H1 (cell line): Measurements from ENCODE around the gene MEDAG. TPM values are rescaled to one million over a fixed set of nuclear protein-coding genes. Genes with fewer than 3 reads are reported as not detected.

Experiments
- CTCF ChIA-PET: fragments of 300-600 bp; sonication (Branson Sonifier 250); formaldehyde crosslinking; loops from one replicate; lab custom pipeline; 2021; ENCODE audit not compliant: partially characterized antibody; lab: Charles Lee
- POLR2A ChIA-PET: fragments of 300-600 bp; sonication (Branson Sonifier 250); formaldehyde crosslinking; loops from one replicate; lab custom pipeline; 2021; ENCODE audit warnings: inconsistent platforms; ENCODE audit not compliant: partially characterized antibody; lab: Charles Lee
- DNase-seq, 2 experiments: peaks; one replicate each; pipeline versions ENCODE4 v3.0.0 to v3.0.0-alpha.2; 2010 to 2022; ENCODE audit warnings: low spot score in 2 of 2, low read depth in 1 of 2, mixed read lengths in 1 of 2
- FAIRE-seq: peaks from 2 replicates; lab custom pipeline; 2011; peaks lifted over from hg19 to GRCh38; lab: Jason Lieb, UNC
- H2AFZ ChIP-seq: 2 replicates; pipeline ENCODE4 v1.8.1; 2012; ENCODE audit warnings: low read length, inconsistent platforms
- H2AK5ac ChIP-seq: 2 replicates; pipeline ENCODE4 v1.6.1; 2013; ENCODE audit warnings: low read depth, low read length
- H2BK120ac ChIP-seq: replicated peaks from 2 replicates; pipeline ENCODE3; 2013; ENCODE audit warnings: low read depth, low read length, inconsistent platforms
- H2BK12ac ChIP-seq: 2 replicates; pipeline ENCODE4 v1.6.1; 2013; ENCODE audit warnings: low read depth, low read length
- H2BK15ac ChIP-seq: 2 replicates; pipeline ENCODE4 v1.6.1; 2013; ENCODE audit warnings: low read length
- H2BK20ac ChIP-seq: 2 replicates; pipeline ENCODE4 v1.6.1; 2013; ENCODE audit warnings: low read length
- H2BK5ac ChIP-seq: 2 replicates; pipeline ENCODE4 v1.6.1; 2013; ENCODE audit warnings: low read depth, low read length
- H3K14ac ChIP-seq: 2 replicates; pipeline ENCODE4 v1.6.1; 2013; ENCODE audit warnings: inconsistent platforms; ENCODE audit not compliant: insufficient read length
- H3K18ac ChIP-seq: 2 replicates; pipeline ENCODE4 v1.6.1; 2013; ENCODE audit warnings: low read length; ENCODE audit errors: extremely low read depth
- H3K23ac ChIP-seq: 2 replicates; pipeline ENCODE4 v1.6.1; 2013; ENCODE audit warnings: inconsistent platforms; ENCODE audit not compliant: insufficient read length
- H3K23me2 ChIP-seq: 2 replicates; pipeline ENCODE4 v1.6.1; 2013; ENCODE audit warnings: low read depth, low read length
- H3K27ac ChIP-seq: 2 replicates; pipeline ENCODE4 v1.6.1; 2011; ENCODE audit warnings: low read depth, low read length, inconsistent platforms
- H3K27me3 ChIP-seq, 4 experiments: replicated peaks in 1 of 4; 1 replicate in 1 of 4; 2 replicates in 3 of 4; pipeline versions ENCODE4 v1.6.1 to v1.8.1; 2011 to 2013; ENCODE audit warnings: low read length in 3 of 4, mild to moderate bottlenecking in 3 of 4, inconsistent platforms in 2 of 4, mixed read lengths in 2 of 4, moderate library complexity in 1 of 4; ENCODE audit not compliant: control insufficient read depth in 3 of 4, insufficient read depth in 3 of 4; ENCODE audit errors: extremely low read depth in 1 of 4
- H3K36me3 ChIP-seq, 4 experiments: 2 replicates each; pipeline versions ENCODE4 v1.6.1 to v1.8.1; 2011 to 2013; ENCODE audit warnings: mild to moderate bottlenecking in 4 of 4, low read length in 3 of 4, moderate library complexity in 2 of 4, control low read depth in 1 of 4, inconsistent platforms in 1 of 4; ENCODE audit not compliant: insufficient read depth in 4 of 4, control insufficient read depth in 2 of 4
- H3K4ac ChIP-seq: replicated peaks from 2 replicates; pipeline ENCODE3; 2013; ENCODE audit warnings: low read length, low read depth, mixed read lengths, inconsistent platforms; ENCODE audit not compliant: insufficient read length
- H3K4me1 ChIP-seq, 4 experiments: replicated peaks in 1 of 4; 1 replicate in 1 of 4; 2 replicates in 3 of 4; pipeline versions ENCODE4 v1.6.1 to v1.8.1; 2011 to 2013; ENCODE audit warnings: low read length in 3 of 4, inconsistent platforms in 2 of 4, mixed read lengths in 1 of 4; ENCODE audit not compliant: insufficient read depth in 4 of 4, control insufficient read depth in 3 of 4
- H3K4me2 ChIP-seq, 2 experiments: 2 replicates each; pipeline versions ENCODE4 v1.6.1 to v1.8.1; 2011 to 2013; ENCODE audit warnings: low read depth in 2 of 2, low read length in 2 of 2, control low read depth in 1 of 2, inconsistent platforms in 1 of 2, mild to moderate bottlenecking in 1 of 2; ENCODE audit not compliant: insufficient read depth in 1 of 2
- H3K4me3 ChIP-seq, 4 experiments: fragments of 200-600, 300-600 bp in 1 of 4; sonication (generic), shearing (Covaris generic), sonication (Bioruptor Twin) in 1 of 4; 2 replicates each; pipeline versions ENCODE4 v1.5.1 to v1.8.1; 2011 to 2016; ENCODE audit warnings: low read length in 4 of 4, low read depth in 3 of 4, control low read depth in 2 of 4, inconsistent platforms in 2 of 4, mild to moderate bottlenecking in 2 of 4, mixed read lengths in 1 of 4, moderate library complexity in 1 of 4; ENCODE audit not compliant: insufficient read depth in 2 of 4; ENCODE audit errors: extremely low read depth in 1 of 4
- H3K56ac ChIP-seq: replicated peaks from 2 replicates; pipeline ENCODE3; 2013; ENCODE audit warnings: low read depth, mild to moderate bottlenecking, mixed read lengths, low read length, inconsistent platforms; ENCODE audit not compliant: insufficient read length
- H3K79me1 ChIP-seq: 2 replicates; pipeline ENCODE4 v1.6.1; 2013; ENCODE audit warnings: low read depth, low read length, control low read depth
- H3K79me2 ChIP-seq, 2 experiments: 2 replicates each; pipeline versions ENCODE4 v1.6.1 to v1.8.1; 2012 to 2013; ENCODE audit warnings: low read length in 2 of 2, mild to moderate bottlenecking in 2 of 2, inconsistent platforms in 1 of 2; ENCODE audit not compliant: insufficient read depth in 2 of 2, control insufficient read depth in 1 of 2
- H3K9ac ChIP-seq, 4 experiments: replicated peaks in 1 of 4; 1 replicate in 1 of 4; 2 replicates in 3 of 4; pipeline versions ENCODE4 v1.6.1 to v1.8.1; 2011 to 2013; ENCODE audit warnings: low read depth in 3 of 4, low read length in 3 of 4, control low read depth in 2 of 4, mild to moderate bottlenecking in 2 of 4, moderate library complexity in 2 of 4, inconsistent platforms in 1 of 4; ENCODE audit errors: extremely low read depth in 1 of 4
- H3K9me3 ChIP-seq, 2 experiments: 2 replicates each; pipeline versions ENCODE4 v1.6.1 to v1.8.1; 2012 to 2013; ENCODE audit warnings: mild to moderate bottlenecking in 2 of 2, moderate library complexity in 2 of 2, control low read depth in 1 of 2, inconsistent platforms in 1 of 2, low read depth in 1 of 2, low read length in 1 of 2, mixed read lengths in 1 of 2; ENCODE audit not compliant: insufficient read depth in 2 of 2
- H4K20me1 ChIP-seq, 2 experiments: replicated peaks in 1 of 2; 2 replicates each; pipeline versions ENCODE3 to v1.8.1; 2011 to 2013; ENCODE audit warnings: inconsistent platforms in 2 of 2, low read length in 2 of 2, mild to moderate bottlenecking in 1 of 2; ENCODE audit not compliant: insufficient read depth in 2 of 2, control insufficient read depth in 1 of 2
- H4K5ac ChIP-seq: 2 replicates; pipeline ENCODE4 v1.6.1; 2013; ENCODE audit warnings: low read length, low read depth, mixed read lengths, inconsistent platforms; ENCODE audit not compliant: insufficient read length
- H4K8ac ChIP-seq: 2 replicates; pipeline ENCODE4 v1.8.0; 2013; ENCODE audit warnings: mild to moderate bottlenecking, moderate library complexity, low read length, inconsistent platforms; ENCODE audit not compliant: insufficient read depth; ENCODE audit errors: extremely low read depth
- H4K91ac ChIP-seq: replicated peaks from 2 replicates; pipeline ENCODE3; 2013; ENCODE audit warnings: low read length, mixed read lengths, inconsistent platforms; ENCODE audit not compliant: insufficient read length
- ASH2L ChIP-seq: fragments of 200-600, 300-600 bp; sonication (generic); IDR thresholded peaks from one replicate; pipeline ENCODE4 v1.7.1; 2017; ENCODE audit warnings: low read length
- CBX8 ChIP-seq: fragments of 300-800, 300-1000 bp; sonication (generic); IDR thresholded peaks from 2 replicates; pipeline ENCODE4 v1.7.1; 2016; ENCODE audit warnings: low read depth, low read length, borderline replicate concordance
- CHD2 ChIP-seq: IDR thresholded peaks from 2 replicates; pipeline ENCODE4 v1.6.1; 2012; ENCODE audit warnings: low read length, improper control_type of control experiment
- CTCF ChIP-seq, 3 experiments: IDR thresholded peaks; 1 replicate in 2 of 3; 2 replicates in 1 of 3; pipeline versions ENCODE4 v1.5.1 to v1.6.1; 2011; ENCODE audit warnings: low read length in 3 of 3, mild to moderate bottlenecking in 3 of 3, inconsistent platforms in 2 of 3, low read depth in 1 of 3, moderate library complexity in 1 of 3; ENCODE audit not compliant: insufficient read depth in 1 of 3; ENCODE audit errors: control extremely low read depth in 1 of 3
- FOSL1 ChIP-seq: IDR thresholded peaks from 2 replicates; pipeline ENCODE4 v1.6.1; 2011; ENCODE audit warnings: mild to moderate bottlenecking, low read depth, low read length, moderate library complexity; ENCODE audit not compliant: insufficient read depth
- JUN ChIP-seq: IDR thresholded peaks from 2 replicates; pipeline ENCODE4 v1.6.1; 2011; ENCODE audit warnings: low read depth, mild to moderate bottlenecking, improper control_type of control experiment, low read length
- SIN3A ChIP-seq, 2 experiments: IDR thresholded peaks in 1 of 2; conservative IDR thresholded peaks in 1 of 2; 2 replicates each; pipeline ENCODE4 v1.6.1; 2011 to 2012; ENCODE audit warnings: low read length in 2 of 2, improper control_type of control experiment in 1 of 2, low read depth in 1 of 2, mild to moderate bottlenecking in 1 of 2
- SP4 ChIP-seq: IDR thresholded peaks from 2 replicates; pipeline ENCODE4 v1.6.1; 2012; ENCODE audit warnings: low read length, inconsistent platforms
- TCF12 ChIP-seq: IDR thresholded peaks from 2 replicates; pipeline ENCODE4 v1.6.1; 2011; ENCODE audit warnings: low read depth, mild to moderate bottlenecking, low read length
- WGBS, 2 experiments: shearing (Covaris generic) in 1 of 2; methylation state at CpG; one replicate each; pipeline versions ENCODE4 v1.1.6 to v1.1.7; 2013 to 2015; ENCODE audit warnings: low lambda C conversion rate in 2 of 2, mixed read lengths in 2 of 2, inconsistent platforms in 1 of 2, low coverage in 1 of 2, missing lambda C conversion rate in 1 of 2; ENCODE audit not compliant: insufficient replicate concordance in 2 of 2, insufficient coverage in 1 of 2, insufficient read length in 1 of 2; ENCODE audit errors: extremely low coverage in 1 of 2, missing lambda C conversion rate in 1 of 2; 5-methylcytosine and 5-hydroxymethylcytosine counted together
- polyA plus RNA-seq, 7 experiments: library from polyadenylated mRNA; depleted of rRNA in 3 of 7; stranded (reverse) in 5 of 7; unstranded in 2 of 7; fragments of >200 nt in 5 of 7; fragments of 200-250 nt in 2 of 7; gene quantifications; 1 replicate in 5 of 7; 2 replicates in 1 of 7; 4 replicates in 1 of 7; pipeline versions ENCODE4 v1.2.1 to v1.2.3, GENCODE V29; 2011 to 2013; ENCODE audit warnings: missing spikeins in 2 of 7, mixed read lengths in 2 of 7
- total RNA-seq: library from RNA; stranded (reverse); fragmentation: NEBNext Ultra II Directional; extraction: Animal tissue kit (Norgen Biotek cat#: 25700); gene quantifications from 2 replicates; pipeline ENCODE4 v1.2.1, GENCODE V29; 2021

MEDAG gene
- total and polyA plus RNA-seq, 2 of the 8 experiments (the other 6 are each of a cell fraction or from before 2014, with no cell fraction given): 2.1 to 3.1 TPM

GRCh38 chr13:30880151-30880855 is 25.8 kb upstream of the MEDAG start:
- Histone ChIP-seq H2BK15ac (no peak overlapping the region), H2BK12ac (no peak overlapping the region), H4K8ac (no peak overlapping the region), H3K4me1 (peaks cover 0 to 4% (median 0%) of the 10 kb centered on the region in 4 experiments; a peak in 1 of 7 replicates), H2AFZ (no peak overlapping the region), H2AK5ac (no peak overlapping the region), H3K27ac (no peak overlapping the region), H3K23me2 (no peaks in the 10 kb centered on the region), H3K9ac (no peak overlapping the region), H4K91ac (no peak overlapping the region), H4K20me1 (no peaks in the 10 kb centered on the region), H3K79me1 (no peaks in the 10 kb centered on the region), H3K18ac (no peak overlapping the region), H3K79me2 (no peaks in the 10 kb centered on the region), H3K56ac (no peak overlapping the region), H3K36me3 (peaks cover 0 to 5% (median 3%) of the 10 kb centered on the region in 4 experiments; a peak in 2 of 8 replicates), H2BK120ac (no peak overlapping the region), H3K4me3 (no peak overlapping the region), H2BK5ac (no peak overlapping the region), H3K14ac (no peak overlapping the region), H3K4me2 (no peak overlapping the region), H3K23ac (no peak overlapping the region), H2BK20ac (no peak overlapping the region), H4K5ac (no peak overlapping the region), H3K9me3 (no peaks in the 10 kb centered on the region), H3K4ac (no peak overlapping the region), H3K27me3 (no peaks in the 10 kb centered on the region)
- POLR2A ChIA-PET: no interaction called here
- WGBS, 2 experiments: 71% methylated on average over 2 of the region's 2 CpGs; no CpG with 5 or more reads in 1 of the 2 experiments
- CTCF ChIA-PET: interaction anchor here (0.9 to 2.4 kb wide), 7 partner anchors 10 to 29 kb away, joined by 3 to 11 read pairs (median 4); no protein-coding TSS in a partner anchor
- no peak for DNase-seq
- FAIRE-seq: no peak
- TF ChIP-seq TCF12 (no peak), ASH2L (no peak), CBX8 (no peak), SIN3A (conservative IDR thresholded peaks at IDR 0.05 in 1 of 2, IDR thresholded peaks at IDR 0.05 in 1 of 2; ENCODE audit: low read depth in 1 of 2, low read length in 2 of 2) (no peak), CTCF (IDR thresholded peaks at IDR 0.05; ENCODE audit: control extremely low read depth in 1 of 3, insufficient read depth in 1 of 3, low read depth in 1 of 3, low read length in 3 of 3) (no peak), FOSL1 (no peak), SP4 (no peak), JUN (no peak), CHD2 (no peak)
